Measurements from ENCODE around the gene LPP. TPM values are rescaled to one million over a fixed set of nuclear protein-coding genes. Genes with fewer than 3 reads are reported as not detected.

LPP gene
- polyA plus RNA-seq, 3 donors: 14.1 to 23.2 (median 15.3) TPM

GRCh38 chr3:188918093-188918492, 764.1 kb downstream of the LPP start:
- Histone ChIP-seq H3K4me3 (replicated peaks in 1 of 3; ENCODE audit: low read depth in 2 of 3, low read length in 3 of 3) (peak overlapping the region in 1 of 3 experiments; percentile 0), H3K27me3 (ENCODE audit: control insufficient read depth in 2 of 2, insufficient read depth in 2 of 2, low read length in 2 of 2) (no peaks in the 10 kb centered on the region), H2AFZ (ENCODE audit: insufficient read depth, low read depth, low read length, poor library complexity, severe bottlenecking) (no peak overlapping the region), H3K4me2 (replicated peaks; ENCODE audit: extremely low read depth, low read length, poor library complexity, severe bottlenecking) (no peak overlapping the region), H3K4me1 (ENCODE audit: control insufficient read depth in 1 of 2, insufficient read depth in 2 of 2, low read length in 2 of 2) (peaks cover 52% of the 10 kb centered on the region in 2 donors), H3K27ac (ENCODE audit: low read depth in 1 of 2, low read length in 2 of 2) (peak overlapping the region in 1 of 2 donors; percentile 80), H3K79me2 (ENCODE audit: insufficient read depth, low read length) (no peaks in the 10 kb centered on the region), H3K9ac (ENCODE audit: insufficient read depth, low read length, poor library complexity, severe bottlenecking) (no peak overlapping the region), H4K20me1 (ENCODE audit: insufficient read depth, low read length) (no peaks in the 10 kb centered on the region), H3K9me3 (replicated peaks in 1 of 2; ENCODE audit: control insufficient read depth in 1 of 2, insufficient read depth in 1 of 2, low read length in 2 of 2) (peaks cover 7 to 10% of the 10 kb centered on the region in 2 donors), H3K36me3 (replicated peaks in 1 of 2; ENCODE audit: control insufficient read depth in 1 of 2, insufficient read depth in 2 of 2, low read length in 2 of 2) (no peaks in the 10 kb centered on the region)
- TF ChIP-seq CTCF (IDR thresholded peaks at IDR 0.05): no peak
- no peak overlapping the region for H3K4me3 Mint-ChIP-seq
- peaks cover 5 to 6% of the 10 kb centered on the region in 2 donors for H3K36me3 Mint-ChIP-seq
- H3K4me1 Mint-ChIP-seq: peaks cover 55% of the 10 kb centered on the region
- H3K27me3 Mint-ChIP-seq (ENCODE audit: low read depth in 3 of 3): no peaks in the 10 kb centered on the region
- WGBS (ENCODE audit: insufficient coverage): no CpG with 5 or more reads among the region's 2 CpGs
- intact Hi-C loops (cut with micrococcal nuclease): loop anchor here in 1 of 2 donors (10.0 kb wide), 1 partner anchor 73 kb away; no protein-coding TSS in a partner anchor
- H3K27ac Mint-ChIP-seq: peak overlapping the region; percentile 14 to 97 (median 93)
- DNase-seq: no peak
- peaks cover 6 to 11% (median 10%) of the 10 kb centered on the region in 7 donors for H3K9me3 Mint-ChIP-seq

- WGBS (ENCODE audit: insufficient coverage): no CpG with 5 or more reads among the region's 2 CpGs
- Histone ChIP-seq H3K27me3 (ENCODE audit: control insufficient read depth in 2 of 2, insufficient read depth in 2 of 2, low read length in 2 of 2) (no peaks in the 10 kb centered on the region), H3K9ac (ENCODE audit: insufficient read depth, low read length, poor library complexity, severe bottlenecking) (no peak overlapping the region), H3K4me2 (replicated peaks; ENCODE audit: extremely low read depth, low read length, poor library complexity, severe bottlenecking) (no peak overlapping the region), H2AFZ (ENCODE audit: insufficient read depth, low read depth, low read length, poor library complexity, severe bottlenecking) (no peak overlapping the region), H3K27ac (ENCODE audit: low read depth in 1 of 2, low read length in 2 of 2) (no peak overlapping the region), H4K20me1 (ENCODE audit: insufficient read depth, low read length) (no peaks in the 10 kb centered on the region), H3K79me2 (ENCODE audit: insufficient read depth, low read length) (no peaks in the 10 kb centered on the region), H3K4me3 (replicated peaks in 1 of 3; ENCODE audit: low read depth in 2 of 3, low read length in 3 of 3) (no peak overlapping the region), H3K9me3 (replicated peaks in 1 of 2; ENCODE audit: control insufficient read depth in 1 of 2, insufficient read depth in 1 of 2, low read length in 2 of 2) (peaks cover 7 to 10% of the 10 kb centered on the region in 2 donors), H3K36me3 (replicated peaks in 1 of 2; ENCODE audit: control insufficient read depth in 1 of 2, insufficient read depth in 2 of 2, low read length in 2 of 2) (no peaks in the 10 kb centered on the region), H3K4me1 (ENCODE audit: control insufficient read depth in 1 of 2, insufficient read depth in 2 of 2, low read length in 2 of 2) (peaks cover 2% of the 10 kb centered on the region in 2 donors)
- Mint-ChIP-seq H3K4me3 (no peak overlapping the region), H3K4me1 (peaks cover 9% of the 10 kb centered on the region), H3K27ac (no peak overlapping the region), H3K27me3 (ENCODE audit: low read depth in 3 of 3) (peaks cover 0 to 1% (median 0%) of the 10 kb centered on the region in 3 donors), H3K36me3 (peaks cover 5 to 6% of the 10 kb centered on the region in 2 donors), H3K9me3 (peaks cover 8 to 14% (median 11%) of the 10 kb centered on the region in 7 donors)
- TF ChIP-seq CTCF (IDR thresholded peaks at IDR 0.05): no peak
- intact Hi-C loops (cut with micrococcal nuclease): no loop called here
- DNase-seq: no peak
Measured at GRCh38 chr3:188923671-188924070, 769.7 kb downstream of the LPP start.

All from CD14-positive monocyte (primary cell).